GM19328 (cell line): ENCODE measurements around the gene LDAH.
A peak's percentile ranks its signal among the peaks of the same experiment; 100 is the strongest.

Source experiments
- ATAC-seq: cut with Tn5 transposase; IDR thresholded peaks from one replicate; pipeline ENCODE4 v1.9.1; 2021; ENCODE audit warnings: mild to moderate bottlenecking, moderate library complexity; ENCODE audit not compliant: unreplicated experiment

LDAH gene

GRCh38 chr2:20687260-20687832 is 135.6 kb downstream of the LDAH start:
- no peak for ATAC-seq

- ATAC-seq = no peak
Observed at GRCh38 chr2:20684581-20685063, 138.3 kb downstream of the LDAH start.

DNA sequence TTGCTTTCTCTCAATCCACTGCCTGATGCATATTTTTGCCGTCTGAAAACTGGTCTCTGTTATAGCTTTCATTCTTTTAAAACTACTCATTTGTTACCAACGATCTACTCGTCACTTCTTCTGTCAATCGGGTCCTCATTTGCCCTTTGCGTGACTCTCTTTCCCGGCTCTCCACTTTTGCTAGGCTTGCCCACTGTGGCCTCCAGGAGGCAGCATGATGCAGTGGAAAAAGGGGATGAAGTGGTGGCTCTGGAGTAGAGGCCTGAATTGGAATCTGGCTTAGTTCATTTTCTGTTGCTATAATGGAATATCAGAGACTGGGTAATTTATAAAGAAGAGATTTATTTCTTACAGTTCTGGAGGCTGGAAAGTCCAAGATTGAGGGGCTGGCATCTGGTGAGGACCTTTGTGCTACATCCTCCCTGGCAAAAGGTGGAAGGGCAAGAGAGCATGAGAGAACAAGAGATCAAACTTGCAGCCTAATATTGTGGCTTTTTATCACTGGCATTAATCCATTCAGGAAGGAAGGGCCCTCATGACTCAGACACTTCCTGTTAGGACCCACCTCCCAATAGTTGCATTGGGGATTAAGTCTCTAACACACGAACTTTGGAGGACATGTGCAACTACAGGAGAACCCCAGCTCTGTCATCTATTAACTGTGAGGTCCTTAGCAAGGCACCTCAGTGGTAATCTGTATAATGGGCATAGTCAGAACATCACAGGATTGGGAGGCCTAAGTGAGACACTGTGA is 140.6 kb downstream of the LDAH start:
- ATAC-seq = no peak

GRCh38 chr2:20680744-20681375 is 142.0 kb downstream of the LDAH start:
- no peak for ATAC-seq

DNA sequence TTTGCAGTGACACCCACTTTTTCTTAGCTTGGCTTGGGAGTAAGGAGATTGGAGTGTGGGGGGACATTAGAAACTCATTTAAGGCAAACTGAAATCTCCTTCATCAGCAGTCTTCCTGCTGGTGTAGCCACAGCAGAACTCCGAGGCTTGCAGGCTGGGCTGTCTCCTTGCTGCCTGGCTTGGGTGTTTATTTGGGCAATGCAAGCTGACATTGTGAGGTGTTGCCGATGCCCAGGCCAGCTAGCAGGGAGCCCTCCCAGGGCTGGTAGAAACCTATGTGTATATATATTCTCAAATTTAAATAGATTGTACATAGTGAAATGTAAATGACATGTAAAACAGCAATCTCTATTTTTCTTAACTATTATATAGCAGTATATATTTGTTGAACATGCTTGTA is 144.1 kb downstream of the LDAH start:
- no peak for ATAC-seq

GRCh38 chr2:20678086-20678395 is 144.9 kb downstream of the LDAH start:
- no peak for ATAC-seq

- ATAC-seq = peak; percentile 25
Observed at GRCh38 chr2:20677301-20678085, 145.4 kb downstream of the LDAH start.

GRCh38 chr2:20676353-20677215 is 146.3 kb downstream of the LDAH start:
- ATAC-seq = peak; percentile 39

DNA sequence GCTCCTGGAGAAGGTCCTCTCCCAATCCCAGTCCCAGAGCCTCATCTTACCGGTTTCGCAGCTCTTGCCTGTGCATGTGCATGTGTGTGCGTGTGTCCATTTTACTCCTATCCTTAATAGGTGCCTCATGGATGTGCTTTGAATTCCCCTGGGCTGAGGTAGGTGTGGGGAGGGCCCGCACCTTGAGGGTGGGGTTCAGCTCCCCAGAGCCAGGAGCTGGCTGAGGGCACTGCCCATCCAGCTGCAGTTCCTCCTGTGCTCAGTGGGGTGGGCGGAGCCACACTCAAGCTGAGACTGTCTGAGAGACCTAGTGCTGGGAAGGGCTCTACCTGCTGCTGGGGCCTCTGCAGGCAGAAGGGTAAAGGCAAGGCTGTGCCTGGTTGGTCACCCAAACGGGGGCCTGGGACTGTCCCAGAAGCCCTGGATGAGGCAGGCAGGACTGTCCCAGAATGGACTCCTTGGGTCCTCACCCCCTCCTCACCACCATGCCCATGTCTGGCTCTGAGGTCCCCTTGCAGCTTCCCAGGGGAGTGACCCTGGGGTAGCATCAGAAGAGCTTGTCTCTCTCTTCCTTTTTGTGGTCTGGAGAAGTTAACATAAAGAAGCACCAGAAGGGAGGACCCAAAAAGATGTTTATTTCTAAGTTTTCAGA is 147.1 kb downstream of the LDAH start:
- ATAC-seq = peak; percentile 60

GRCh38 chr2:20674974-20675679 is 147.8 kb downstream of the LDAH start:
- ATAC-seq = no peak

- ATAC-seq = no peak
Observed at GRCh38 chr2:20674309-20674965, 148.5 kb downstream of the LDAH start.

DNA sequence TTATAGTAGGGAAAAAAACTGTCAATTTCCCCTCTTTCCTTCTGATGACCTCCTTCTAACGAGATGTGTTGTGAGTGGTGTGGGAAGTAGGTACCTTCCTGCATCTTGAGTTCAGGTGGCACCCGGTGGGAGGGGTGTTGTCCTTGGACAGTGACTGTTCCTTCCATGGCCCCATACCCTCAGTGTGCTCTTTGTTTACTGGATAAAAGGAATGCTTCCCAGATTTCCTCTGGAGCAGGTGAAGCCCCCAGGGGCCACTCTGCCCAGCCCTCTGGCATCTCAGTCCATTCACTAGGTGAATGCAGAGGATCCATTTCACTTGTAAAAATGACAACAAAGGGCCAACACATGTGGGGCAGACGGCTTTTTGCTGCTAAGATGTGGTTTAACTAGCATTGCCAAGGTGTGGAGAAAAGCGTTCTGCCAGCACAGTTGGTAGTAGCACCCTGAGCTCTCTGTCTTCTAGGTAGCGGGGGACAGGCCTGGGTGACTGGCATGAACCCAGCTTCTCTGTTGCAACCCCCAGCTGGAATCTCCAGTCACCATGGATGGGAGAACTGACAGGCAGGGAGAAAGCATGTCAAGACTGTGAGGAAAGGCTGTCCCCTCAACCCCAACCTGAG is 149.1 kb downstream of the LDAH start:
- ATAC-seq = no peak

DNA sequence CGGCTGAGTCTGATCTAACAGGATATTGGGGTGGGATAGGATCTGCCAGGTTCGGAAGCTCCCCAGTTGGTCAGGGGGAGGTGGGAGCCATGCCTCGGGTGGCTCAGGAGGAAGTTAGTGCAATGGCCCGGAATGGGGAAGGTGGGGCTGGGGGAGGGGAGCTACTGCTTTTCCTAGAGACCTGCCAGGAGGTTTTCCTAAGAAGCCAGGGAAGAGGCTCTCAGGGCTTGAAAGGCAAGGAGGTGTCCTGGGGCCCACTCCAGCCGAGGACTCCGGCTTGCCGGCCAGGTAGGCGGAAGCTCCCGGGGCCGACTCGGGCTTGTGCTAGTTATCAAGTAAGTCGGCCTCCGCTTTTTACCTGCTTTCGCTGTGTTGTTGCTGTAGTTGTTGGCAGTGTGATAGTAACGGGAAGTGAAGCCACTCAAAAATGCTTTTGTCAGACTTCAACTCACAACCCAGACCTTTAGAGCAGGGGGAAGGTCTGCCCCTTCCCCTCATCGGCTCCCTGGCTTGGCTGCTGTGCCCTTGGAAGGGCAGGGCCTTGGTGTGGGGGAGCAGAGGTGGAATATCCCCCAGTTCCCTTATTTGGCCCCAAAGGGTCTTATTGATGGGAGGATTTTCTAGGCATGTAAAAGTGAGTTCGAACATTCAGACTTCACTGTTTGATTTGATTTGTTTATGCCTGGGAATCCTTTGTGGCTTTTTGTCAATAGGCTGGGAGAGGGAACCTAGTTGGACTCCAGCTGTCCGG is 150.5 kb downstream of the LDAH start:
- ATAC-seq = no peak

DNA sequence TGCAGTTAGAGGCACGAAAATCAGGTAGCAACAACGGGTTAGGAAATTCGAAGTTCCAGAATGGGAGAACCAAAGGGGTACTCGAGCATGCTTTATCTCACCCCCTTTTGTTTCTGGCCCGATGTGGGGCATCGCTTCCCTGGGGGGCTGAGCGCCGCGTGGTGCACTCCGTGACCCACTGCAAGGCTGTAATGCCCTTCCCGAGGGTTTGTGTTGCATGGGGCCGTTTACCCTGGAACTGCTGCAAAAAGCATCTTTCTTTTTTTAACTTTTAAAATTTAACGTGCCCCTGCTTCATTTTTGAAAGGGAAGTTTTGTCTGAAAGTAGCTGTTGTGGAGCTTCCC is 151.2 kb downstream of the LDAH start:
- no peak for ATAC-seq

DNA sequence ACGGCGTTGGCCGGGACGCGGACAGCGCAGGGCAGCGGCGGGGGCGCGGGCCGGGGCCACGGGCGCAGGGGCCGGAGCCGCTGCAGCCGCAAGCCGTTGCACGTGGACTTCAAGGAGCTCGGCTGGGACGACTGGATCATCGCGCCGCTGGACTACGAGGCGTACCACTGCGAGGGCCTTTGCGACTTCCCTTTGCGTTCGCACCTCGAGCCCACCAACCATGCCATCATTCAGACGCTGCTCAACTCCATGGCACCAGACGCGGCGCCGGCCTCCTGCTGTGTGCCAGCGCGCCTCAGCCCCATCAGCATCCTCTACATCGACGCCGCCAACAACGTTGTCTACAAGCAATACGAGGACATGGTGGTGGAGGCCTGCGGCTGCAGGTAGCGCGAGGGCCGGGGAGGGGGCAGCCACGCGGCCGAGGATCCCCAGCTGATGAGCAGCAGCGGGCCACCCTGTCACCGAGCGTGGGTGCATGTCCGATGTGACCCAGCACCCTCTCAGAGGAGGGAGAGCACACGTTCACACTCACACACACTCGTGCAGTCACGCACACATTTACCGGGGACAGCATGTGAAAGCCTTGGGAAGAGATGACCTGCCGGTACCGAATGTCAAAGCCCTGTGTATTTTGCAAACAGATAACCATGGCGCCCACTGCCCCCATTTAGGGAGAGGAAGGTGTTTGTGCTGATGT is 151.7 kb downstream of the LDAH start:
- ATAC-seq = no peak

DNA sequence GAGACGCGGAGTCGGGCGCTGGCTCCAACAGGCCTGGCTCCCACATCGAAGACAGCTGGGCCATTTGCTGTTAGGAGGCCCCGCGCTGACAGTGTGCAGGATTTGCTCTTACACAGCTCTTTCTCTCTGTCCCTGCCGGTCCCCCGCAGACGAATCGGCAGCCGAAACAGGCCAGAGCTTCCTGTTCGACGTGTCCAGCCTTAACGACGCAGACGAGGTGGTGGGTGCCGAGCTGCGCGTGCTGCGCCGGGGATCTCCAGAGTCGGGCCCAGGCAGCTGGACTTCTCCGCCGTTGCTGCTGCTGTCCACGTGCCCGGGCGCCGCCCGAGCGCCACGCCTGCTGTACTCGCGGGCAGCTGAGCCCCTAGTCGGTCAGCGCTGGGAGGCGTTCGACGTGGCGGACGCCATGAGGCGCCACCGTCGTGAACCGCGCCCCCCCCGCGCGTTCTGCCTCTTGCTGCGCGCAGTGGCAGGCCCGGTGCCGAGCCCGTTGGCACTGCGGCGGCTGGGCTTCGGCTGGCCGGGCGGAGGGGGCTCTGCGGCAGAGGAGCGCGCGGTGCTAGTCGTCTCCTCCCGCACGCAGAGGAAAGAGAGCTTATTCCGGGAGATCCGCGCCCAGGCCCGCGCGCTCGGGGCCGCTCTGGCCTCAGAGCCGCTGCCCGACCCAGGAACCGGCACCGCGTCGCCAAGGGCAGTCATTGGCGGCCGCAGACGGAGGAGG is 152.4 kb downstream of the LDAH start:
- no peak for ATAC-seq
